GM19468 (cell line): ENCODE measurements around the gene IFITM5.

Source experiments
- ATAC-seq: cut with Tn5 transposase; IDR thresholded peaks from one replicate; pipeline ENCODE4 v1.9.1; 2021; ENCODE audit warnings: mild to moderate bottlenecking, moderate library complexity, moderate number of reproducible peaks; ENCODE audit not compliant: unreplicated experiment; ENCODE audit errors: extremely low read depth

Gene IFITM5

DNA sequence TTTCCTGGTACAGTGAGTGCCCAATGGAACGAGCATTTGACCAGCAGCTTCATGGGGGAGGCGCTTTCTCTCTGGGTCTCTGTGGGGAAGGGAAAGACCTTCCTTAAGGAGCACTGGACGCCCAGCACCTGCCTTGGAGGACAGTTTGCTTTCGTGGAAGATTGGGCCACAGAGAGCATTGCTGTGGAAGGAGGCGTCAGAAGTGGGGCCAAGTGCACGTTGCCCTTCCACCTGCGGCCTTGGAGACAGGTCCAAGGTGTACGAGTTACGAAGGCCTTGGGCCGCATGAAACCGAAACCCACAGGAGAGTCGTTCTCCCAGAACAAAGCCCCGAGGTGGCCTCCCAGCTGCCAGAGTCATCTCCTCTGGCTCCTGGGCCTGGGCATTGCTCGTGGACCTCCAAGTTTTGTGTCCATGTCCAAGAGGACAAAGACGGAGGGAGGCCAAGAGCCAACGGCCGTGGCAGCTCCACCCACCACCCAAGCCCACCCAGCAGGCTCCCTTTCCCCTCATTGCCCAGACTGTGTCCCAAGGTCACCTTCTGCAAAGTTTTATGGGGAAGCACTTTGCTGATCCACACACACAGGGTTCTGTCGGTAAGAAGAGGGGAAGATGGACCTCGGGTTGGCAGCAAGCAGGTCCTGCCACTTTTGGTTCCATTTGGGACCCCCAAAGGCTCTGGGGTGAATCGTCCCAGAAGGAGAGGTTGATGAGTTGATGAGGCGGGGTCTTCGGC lies 27.0 kb downstream of the IFITM5 start:
- no peak for ATAC-seq

DNA sequence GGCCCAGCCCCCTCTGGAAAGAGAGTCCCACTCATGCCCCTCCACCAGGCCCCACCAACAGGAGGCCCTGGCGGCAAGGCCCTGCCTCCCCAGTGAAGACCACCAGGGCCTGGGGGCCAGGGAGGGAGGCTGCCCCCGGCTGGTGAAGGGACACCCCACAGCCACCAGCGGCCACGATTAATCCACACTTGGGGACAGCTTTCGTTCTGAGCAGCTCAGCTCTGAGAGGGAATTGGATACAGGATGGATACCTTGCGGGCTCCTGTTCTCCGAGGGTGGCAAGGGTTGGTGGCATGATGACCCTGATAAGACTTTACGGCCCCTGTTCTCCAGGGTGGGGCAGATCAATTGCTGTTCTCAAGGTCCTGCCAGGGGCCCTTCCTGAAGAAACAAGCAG lies 28.0 kb downstream of the IFITM5 start:
- ATAC-seq = no peak

DNA sequence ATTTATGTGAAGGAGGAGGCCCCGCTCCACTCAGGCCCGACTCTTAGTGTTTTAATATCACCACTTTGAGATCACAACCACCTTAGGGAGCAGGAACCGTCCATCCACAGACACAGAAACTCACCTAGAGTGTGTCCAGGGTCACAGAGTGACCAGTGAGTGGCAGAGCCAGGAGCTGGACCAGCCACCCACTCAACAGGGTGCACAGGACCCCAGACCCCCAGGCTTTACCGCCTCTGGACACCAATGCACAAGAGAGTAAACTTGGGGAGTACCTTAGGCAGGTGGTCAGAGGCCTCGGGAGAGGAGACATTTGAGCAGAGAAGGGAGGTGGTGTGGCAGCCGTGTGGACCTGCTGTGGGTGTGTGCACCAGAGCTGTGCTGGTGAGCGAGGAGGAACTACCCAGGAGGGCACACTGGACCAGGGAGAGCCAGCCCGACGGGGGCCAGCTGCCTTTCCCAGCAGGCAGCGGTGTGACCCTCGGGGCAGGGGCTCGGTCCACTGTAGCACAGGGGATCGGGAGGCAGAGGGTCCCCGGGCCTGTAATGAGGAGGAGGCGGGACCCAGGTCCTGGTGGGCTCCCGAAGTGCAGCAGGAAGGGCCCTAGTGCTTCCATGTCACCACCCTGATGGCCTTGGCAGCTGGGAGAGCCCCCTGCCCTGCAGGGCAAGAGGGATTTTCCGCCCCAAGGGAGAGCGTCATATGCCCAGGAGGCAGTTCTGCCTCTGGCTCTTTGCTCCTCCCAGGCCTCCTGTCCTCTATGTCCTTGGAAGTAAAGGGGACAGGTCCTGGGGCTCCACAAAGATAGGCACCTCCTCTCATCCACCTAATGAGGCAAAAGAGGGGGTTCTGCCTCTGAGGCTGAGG lies 28.6 kb downstream of the IFITM5 start:
- ATAC-seq = no peak

DNA sequence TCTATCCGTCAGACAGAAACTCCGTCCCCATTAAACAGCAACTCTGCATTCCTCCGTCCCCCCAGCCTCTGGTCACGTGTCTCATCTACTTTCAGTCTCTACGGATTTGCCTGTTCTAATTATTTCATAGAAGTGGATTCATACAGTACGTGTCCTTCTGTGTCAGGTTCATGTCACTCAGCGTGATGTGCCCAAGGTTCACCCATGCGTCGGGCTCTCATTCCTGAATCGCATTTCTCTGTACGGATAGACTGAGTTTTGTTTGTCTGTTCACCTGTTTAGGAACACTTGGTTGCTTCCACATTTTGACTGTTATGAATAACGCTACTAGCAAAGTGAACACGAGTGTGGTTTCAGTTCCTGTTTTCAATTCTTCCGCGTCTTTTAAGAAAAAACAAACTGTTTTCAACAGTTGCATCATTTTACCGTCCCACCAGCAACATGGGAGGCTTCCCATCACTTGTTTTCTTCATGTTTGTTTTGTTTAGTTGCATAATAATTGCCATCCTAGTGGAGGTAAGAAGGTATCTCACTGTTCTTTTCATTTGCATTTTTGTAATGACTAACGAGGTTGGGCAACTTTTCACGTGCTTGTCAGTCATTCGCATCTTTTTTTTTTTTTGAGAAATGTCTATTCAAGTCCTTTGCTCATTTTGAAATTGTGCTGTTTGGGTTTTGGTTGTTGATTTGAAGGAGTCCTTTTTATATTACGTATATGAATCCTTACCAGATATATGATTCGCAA lies 30.0 kb downstream of the IFITM5 start:
- peak; percentile 41 for ATAC-seq

DNA sequence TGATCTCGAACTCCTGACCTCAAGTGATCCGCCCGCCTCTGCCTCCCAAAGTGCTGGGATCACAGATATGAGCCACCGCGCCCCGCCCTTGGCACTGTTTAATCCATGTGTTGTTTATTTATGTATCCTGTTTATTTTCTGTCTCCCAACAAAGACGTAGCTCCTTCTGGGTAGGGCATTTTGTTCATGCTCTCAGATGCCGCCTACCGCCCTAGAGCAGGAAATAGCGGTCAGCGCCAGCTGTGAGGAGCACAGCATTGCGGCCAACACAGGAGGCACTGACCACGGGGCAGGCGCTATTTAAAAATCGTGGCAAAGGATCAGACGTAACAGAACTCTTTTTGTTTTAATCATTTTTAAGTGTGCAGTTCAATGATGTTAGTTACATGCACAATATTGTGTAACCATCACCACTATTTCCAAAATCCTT lies 30.6 kb downstream of the IFITM5 start:
- ATAC-seq = peak; percentile 50

DNA sequence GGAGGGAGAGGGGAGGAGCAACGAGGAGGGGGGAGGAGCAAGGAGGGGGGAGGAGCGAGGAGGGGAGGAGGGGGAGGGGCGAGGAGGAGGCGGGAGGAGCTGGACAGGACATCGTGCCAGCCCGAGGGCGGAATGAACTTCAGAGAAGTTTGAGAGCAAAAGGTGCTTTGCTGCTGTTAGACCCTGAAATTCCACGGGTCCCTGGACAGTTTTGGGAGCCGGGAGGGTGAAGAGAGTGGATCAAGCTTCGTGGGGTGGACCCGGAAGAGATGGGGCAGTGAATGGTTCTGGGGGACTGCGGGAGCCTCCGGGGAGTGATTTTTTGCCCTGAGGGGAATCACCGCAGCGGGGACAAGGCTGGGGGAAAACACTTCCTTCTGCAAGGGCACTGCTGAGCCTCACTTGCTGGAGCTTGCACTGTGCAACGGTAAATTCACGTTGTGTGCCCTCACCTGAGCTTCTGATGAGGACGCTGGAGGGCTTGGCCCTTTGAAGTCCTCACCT lies 31.8 kb downstream of the IFITM5 start:
- ATAC-seq = no peak

DNA sequence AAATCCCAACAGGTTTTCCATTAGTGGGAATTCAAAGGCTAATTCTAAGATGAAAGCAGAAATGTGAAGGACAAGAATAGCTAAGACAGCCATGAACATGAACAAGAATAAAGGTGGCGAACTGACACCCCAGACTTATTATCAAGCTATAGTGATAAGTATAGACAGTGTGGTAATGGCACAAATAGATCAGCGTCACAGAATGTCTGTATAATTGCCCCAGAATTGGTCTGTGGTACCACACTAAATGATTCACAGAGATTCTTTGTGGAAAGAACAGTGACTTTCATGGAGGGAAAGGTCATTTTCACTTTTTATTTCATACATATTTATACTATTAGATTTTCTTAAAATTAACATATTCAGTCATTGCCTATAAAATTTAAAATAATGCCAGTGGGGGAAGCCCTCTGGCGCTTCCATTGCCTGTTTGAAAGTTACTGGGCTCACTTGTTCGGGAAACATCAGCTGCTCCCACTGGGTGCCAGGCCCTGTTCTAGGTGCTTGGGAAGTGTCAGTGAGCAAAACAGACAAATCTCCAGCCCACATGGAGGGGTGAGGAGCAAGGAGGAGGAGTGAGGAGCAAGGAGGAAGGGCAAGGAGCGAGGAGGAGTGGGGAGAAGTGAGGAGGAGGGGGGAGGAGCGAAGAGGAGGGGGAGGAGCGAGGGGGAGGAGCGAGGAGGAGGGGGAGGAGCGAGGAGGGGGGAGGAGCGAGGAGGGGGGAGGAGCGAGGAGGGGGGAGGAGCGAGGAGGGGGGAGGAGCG lies 32.5 kb downstream of the IFITM5 start:
- no peak for ATAC-seq

DNA sequence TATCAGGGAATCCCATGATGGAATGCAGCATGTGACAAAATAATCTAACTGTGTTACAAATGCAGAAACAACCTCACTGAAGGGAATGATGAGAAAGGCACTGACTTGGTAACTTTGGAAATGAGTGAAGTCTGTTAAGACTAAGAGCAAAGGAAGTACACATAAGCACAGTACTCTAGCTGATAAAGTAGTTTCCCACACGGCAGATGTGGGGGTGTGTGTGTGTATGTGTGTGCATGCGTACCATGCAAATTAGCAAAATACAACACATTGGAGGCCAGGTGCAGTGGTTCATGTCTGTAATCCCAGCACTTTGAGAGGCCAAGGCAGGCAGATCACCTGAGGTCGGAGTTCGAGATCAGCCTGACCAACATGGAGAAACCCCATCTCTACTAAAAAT lies 37.7 kb downstream of the IFITM5 start:
- ATAC-seq = no peak

DNA sequence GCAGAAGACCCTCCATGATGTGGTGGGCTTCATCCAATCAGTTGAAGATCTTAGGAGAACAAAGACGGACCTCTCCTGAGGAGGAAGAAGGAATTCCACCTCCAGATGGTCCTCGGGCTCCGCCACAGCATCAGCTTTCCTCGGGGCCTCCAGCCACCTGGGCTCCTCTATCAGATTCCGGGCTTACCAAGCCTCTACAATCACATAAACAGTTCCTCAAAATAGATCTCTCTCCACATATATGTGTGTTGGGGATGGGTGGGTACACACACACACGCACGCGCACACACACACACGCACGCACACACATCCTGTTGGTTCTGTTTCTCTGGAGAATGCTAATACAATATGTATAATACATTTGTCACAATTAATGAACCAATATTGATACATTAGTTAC lies 39.9 kb downstream of the IFITM5 start:
- ATAC-seq = no peak

DNA sequence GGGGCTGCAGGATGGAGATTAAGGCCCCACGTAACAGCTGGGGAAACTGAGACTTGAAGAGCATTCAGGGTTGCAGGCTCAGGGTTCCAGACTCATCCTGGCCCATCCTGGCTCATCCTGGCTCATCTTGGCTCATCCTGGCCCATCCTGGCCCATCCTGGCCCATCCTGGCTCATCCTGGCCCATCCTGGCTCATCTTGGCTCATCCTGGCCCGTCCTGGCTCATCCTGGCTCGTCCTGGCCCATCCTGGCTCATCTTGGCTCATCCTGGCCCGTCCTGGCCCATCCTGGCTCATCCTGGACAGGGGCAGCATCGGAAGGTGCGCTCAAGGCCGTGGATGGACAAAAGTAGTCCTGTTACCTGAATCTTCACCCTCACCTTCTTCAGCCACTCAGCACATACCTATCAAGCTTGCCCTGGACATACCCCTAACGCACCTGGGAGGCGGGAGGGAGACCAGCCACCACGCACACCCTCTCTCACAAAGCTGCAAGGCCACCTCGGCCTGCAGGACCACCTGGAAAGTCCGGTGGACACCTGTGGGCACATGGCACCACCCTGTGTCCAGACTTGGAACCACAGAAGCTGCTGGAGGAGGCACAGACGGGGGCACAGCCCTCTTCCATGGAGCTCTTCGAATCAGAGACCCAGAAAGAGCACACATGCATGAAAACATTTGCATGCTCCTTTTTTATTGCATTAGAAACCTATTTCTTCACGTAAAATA lies 41.4 kb downstream of the IFITM5 start:
- ATAC-seq = no peak

DNA sequence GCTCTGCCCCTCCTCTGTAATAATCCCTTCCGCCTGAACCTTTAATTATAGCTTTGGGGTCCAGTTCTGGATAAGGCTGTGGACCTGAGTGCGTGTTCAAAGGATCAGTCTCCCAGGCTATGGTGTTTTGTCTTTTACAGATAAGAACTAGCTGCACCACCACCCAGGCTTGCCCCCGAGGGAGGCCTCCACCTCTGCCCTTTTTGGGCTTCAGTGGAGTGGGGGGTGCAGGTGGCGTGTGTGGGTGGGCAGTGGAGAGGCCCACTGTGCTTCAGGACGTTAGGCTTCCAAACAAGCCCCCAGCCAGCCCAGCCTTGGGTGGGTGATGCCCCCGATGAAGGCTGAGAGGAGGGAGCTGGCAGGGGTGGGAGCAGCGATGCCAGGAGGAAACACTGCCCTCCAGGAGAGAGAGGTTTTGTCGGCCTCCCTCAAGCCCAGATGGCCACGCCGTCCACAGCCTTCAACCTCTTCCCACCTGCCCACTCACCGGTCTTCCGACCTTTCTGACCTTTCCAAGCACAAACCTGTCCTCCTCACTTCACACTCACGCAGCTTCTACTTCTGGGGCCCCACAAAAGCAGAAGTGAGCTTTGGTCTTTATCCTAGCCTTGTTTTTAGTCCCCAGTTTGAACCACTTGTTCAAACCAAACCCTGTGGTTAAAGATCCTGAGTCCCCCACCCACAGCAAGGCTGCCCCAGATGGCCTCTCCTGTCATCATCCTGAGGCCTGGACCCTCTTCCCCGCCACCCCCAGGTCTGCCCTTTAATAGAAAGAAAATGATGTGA lies 42.2 kb downstream of the IFITM5 start:
- ATAC-seq = no peak

DNA sequence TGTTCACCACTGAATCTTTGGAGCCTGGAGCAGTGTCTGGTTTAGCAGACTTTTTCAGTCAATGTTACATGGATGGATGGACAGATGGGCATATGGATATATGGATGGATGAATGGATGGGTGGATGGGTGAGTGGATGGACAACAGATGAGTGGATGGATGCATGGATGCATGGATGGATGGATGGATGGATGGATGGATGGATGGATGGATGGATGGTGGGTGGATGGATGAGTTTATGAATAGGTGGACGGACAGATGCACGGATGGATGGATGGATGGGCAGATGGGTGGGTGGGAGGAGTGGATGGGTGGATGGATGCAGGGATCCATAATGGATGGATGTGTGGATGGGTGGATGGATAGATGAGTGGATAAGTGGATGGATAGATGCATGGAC lies 43.5 kb downstream of the IFITM5 start:
- ATAC-seq = no peak

DNA sequence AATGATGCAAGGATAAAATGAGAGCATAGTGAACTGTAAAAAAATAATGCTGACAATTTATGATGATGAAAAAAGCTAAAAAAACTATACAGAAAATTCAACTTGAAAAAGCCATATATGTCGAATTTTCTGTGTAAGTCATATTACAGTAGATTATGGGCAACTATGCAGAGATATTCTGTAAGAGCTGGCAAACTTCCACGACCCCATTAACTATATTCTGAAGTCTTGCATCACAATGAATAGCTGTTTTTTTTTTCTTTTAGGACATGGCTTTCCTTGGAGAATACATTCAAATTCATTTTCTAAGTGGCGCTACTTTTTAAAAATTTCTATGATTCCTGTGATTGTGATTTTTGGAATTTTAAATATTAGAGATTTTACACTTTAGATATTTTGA lies 44.1 kb downstream of the IFITM5 start:
- ATAC-seq = no peak

DNA sequence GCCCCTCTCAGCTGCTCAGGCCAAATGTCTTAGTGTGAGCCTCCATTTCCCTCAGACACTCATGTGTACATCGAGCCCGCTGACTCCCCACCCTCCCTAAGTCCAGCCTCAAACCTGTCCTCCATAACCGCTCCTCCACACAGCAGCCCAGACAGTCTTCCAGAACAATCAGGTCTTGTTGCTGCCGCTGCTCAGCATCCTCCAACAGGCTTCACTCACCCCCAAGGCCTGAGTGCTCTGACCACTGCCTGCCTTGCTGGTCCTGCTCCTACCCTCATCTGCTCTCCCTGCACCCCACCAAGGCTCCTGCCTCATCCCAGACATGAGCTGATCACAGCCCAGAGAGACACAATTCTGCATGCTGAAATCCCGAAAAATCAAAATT lies 45.4 kb downstream of the IFITM5 start:
- ATAC-seq = no peak

DNA sequence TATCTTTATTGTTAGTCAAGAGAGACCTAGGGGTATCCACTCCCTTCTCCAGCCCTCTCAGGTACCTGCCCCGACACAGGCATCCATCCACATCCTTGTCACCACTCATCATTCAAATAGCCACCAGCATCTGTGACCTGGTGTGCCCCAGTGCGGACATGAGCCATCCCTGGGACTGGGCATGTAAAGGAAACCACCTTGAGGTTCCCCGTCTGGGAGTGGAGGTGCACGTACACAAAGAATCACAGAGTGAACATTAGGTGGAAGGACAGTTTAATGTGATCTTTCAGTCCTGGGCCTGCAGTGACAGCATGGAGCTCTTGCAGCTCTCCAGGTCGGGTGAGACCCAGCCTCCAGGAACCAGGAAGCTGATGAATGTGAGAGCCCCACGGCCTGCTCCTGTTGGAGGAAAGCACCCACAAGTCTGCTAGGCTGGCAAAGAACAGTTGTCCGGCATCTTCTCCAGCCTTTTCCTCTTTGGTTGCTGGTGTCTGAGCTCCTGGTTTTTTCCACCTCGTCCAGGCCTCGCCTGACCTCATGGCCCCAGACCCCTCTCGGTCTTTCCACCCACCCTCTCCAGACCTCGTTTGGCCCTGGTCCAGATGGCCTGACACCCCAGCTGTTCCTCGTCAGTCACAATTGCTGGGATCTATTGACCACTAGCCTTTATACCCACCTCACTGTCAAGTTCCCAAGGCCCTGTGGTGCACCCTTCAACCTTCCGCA lies 46.0 kb downstream of the IFITM5 start:
- no peak for ATAC-seq

DNA sequence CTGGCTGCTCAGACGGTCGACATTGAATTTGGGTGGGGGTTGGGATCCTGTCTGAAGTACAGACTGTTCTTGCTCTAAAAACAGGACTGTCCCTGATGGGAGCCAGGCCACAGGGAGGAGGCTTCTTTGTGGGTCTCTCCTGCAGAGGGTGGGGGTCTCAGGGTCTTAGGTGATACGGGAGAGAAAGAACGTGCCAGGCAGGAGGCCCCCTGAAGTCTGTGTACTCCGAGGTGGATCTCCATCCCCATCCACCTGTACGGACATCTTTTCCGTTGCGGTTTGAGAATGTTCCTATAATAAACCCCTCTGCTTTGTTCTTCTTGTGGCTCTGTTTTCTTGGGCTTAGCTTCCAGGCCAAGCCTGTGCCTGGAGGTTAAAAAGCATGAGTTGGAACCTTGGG lies 46.7 kb downstream of the IFITM5 start:
- no peak for ATAC-seq

DNA sequence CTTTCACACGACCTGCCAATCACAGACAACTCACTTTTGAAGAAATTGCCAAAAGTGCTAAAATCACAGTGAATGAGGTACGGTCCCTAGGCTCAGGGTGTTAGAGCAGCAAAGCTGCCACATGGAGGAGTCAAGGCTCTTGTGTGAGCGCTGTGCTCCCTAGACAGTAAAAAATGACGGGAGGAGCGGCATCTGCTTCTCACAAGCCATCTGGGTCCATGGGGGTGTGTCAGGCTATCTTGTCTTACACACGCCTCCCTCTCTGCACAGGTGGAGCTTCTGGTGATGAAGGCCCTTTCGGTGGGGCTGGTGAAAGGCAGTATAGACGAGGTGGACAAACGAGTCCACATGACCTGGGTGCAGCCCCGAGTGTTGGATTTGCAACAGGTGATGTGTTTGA lies 47.8 kb downstream of the IFITM5 start:
- ATAC-seq = no peak

DNA sequence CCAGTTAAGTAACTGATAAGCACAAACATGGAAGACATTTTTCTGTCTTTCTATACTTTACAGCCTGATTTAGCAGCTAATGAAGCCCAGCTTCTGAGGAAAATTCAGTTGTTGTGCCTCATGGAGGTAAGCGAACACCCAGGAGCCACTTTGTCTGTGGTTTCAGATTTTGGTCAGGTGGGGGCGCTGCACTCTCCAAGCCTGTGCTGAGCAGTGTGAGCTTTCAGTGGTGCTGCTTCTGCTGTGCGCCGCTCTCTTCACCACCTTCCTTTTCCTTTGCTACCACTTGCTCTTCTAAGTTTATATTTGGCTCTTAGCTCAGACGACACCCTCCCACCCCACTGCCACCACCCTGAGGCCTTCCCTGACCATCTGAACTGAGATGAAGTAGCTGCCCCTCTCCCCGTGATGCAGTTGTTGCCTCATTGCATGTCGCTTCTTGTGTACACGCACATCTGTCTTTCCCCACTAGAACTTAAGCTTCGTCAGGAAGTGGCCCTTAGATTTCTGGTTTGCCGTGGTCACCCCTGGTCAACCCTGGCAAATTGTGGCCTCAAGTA lies 48.5 kb downstream of the IFITM5 start:
- ATAC-seq = no peak
